ENCODE results near the gene SRSF7.

The SRSF7 gene

DNA sequence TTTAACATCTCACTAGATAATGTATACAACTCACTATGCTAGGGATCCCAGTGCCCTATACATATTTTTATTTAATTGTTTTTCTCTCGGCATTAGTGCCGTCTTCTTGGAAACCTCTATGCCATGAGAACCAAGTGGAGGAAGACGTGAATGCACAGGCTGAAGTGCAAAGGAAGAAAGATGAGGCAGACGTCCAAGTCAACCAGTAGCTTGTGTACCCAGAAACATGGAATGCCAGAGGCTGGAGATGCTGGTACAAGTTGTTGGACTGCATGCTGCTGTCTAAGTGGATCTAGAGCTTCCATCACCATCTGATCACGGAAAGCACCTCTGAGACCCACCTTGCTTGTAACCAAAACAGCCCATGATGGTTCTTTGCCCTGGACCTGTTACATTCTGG lies 14.4 kb upstream of the SRSF7 start:
- TF ChIP-seq, protein P1, sequence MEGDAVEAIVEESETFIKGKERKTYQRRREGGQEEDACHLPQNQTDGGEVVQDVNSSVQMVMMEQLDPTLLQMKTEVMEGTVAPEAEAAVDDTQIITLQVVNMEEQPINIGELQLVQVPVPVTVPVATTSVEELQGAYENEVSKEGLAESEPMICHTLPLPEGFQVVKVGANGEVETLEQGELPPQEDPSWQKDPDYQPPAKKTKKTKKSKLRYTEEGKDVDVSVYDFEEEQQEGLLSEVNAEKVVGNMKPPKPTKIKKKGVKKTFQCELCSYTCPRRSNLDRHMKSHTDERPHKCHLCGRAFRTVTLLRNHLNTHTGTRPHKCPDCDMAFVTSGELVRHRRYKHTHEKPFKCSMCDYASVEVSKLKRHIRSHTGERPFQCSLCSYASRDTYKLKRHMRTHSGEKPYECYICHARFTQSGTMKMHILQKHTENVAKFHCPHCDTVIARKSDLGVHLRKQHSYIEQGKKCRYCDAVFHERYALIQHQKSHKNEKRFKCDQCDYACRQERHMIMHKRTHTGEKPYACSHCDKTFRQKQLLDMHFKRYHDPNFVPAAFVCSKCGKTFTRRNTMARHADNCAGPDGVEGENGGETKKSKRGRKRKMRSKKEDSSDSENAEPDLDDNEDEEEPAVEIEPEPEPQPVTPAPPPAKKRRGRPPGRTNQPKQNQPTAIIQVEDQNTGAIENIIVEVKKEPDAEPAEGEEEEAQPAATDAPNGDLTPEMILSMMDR (IDR thresholded peaks at IDR 0.05), result no peak

DNA sequence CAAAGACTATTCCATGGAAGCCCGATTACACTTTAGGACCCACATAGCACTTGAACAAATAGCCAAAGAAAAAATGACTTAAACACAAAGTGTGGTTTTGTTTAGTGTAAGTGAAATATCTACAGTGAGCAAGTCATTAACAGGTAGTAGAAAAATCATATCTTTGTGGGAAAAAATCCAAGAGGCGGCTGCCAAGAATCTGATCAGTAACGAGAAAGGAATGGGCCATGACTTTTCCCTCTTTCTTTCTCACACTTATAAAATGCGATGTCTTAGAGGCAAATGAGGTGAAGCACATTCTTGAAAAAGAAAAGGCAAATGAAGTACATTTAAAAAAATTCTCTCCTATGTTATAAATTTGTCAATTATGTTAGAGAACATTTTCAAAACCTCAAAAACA lies 14.0 kb upstream of the SRSF7 start:
- TF ChIP-seq, protein P1 (IDR thresholded peaks at IDR 0.05), result no peak

DNA sequence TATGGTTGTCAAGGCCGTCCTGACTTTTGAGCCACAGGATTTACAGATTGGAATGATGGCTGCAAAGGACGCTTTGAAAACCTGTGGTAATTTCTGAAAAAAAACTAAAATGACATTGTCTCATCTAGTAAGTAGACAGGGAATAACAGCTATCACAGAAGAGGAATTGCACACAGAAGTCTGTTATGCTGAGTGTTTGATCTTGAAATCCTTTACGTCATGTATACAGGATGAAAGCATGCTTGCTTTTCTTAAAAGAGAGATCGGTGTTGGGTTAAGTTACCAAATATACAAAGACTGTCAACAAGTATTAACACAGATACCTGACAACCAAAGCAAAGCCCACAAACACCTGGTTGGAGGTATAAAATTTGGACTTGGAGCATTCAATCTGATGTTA lies 12.6 kb upstream of the SRSF7 start:
- TF ChIP-seq, protein P1 (IDR thresholded peaks at IDR 0.05), result no peak

DNA sequence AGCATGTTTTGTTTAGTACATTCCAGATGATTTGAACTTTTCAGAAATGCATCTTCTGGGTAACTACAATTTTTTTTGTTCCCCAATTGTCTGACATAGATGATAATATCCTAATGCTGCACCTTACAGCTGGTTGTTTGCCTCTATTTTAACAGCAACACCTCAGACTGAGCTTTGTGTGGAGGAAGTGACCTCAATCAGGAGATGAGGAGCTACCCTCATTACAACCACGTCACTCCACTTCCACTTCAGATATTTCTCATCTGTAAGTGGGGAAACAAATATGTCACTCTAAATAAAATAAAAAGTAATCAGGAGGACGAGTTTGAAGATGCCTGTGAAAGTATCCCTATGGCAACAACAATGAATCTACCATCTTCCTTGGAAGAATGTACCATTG lies 12.1 kb upstream of the SRSF7 start:
- TF ChIP-seq, protein P1 (IDR thresholded peaks at IDR 0.05), result no peak

DNA sequence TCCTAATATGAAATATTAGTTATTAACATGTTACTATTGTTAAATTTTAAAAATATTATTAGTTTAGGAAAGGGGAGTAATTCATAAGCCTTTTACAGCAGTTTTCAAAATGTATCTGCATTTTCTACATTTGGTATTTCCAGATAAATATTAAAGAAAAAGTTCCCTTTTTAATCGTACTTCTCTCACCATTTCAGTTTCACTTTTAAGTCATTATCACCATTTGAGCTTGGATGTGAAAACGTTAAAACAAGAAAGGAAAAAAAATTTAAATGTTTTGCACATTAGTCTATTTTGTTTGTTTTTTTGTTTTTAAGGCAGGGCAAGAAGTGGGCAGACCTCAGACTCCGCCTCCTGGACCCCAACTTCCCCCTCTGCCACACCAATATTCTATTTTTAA lies 3.3 kb upstream of the SRSF7 start:
- TF ChIP-seq, protein P1 (IDR thresholded peaks at IDR 0.05), result no peak

DNA sequence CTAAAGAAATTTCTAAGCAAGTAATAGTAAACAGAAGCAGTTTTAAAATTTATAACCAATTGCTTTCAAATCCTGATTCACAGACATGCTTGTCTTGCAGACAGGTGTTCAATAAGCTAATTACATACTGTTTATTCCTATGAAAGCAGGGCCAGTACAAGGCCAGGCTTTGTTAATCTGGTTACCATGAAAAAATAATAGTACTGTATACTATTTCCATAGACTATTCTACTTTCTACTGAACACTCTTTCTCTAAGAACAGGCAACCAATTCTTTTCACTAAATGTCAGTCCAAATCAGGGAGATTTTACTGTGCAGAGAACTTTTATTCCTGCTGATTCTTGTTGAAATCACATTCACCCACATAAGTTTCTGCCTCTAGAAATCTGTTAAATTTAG lies 2.9 kb upstream of the SRSF7 start:
- TF ChIP-seq, protein P1 (IDR thresholded peaks at IDR 0.05), result no peak

DNA sequence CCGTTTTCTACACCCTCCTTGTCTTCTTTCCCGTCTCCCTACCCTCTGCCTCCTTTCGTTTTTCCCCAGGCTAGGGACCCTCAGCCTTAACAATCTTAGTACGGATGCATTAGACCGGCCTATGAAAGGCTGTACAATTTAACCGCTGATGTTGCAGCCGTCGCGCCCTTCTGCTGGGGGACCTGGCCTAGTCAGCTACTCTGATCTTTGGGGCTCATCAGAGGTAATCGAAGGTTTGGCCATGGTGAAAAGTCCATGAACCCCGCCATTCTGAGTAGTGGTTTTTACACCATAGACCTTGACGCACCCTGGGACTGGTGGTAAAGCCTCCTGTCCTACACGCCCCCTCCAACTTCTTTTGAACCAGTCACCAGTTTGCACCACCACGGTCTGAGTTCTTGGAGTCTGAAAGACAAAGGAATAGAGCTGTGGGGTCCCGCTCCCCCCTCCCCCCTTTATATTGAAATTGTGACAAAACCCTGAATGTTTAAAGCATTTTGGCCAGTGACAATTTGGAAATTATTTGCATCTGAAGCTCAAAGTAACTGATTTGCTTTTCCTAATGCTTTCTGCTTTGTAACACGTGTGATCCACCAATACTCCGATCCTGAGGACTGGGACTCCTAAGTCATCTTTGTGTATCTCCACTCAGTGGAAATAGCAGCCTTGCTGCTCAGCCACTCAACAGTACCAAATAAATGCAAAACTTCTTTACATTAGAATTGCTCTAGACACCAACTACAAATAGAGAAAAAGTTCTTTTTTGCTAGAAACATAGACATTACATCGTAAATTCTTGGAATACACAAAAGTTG lies 642 bp upstream of the SRSF7 start:
- TF ChIP-seq, protein P1 (IDR thresholded peaks at IDR 0.05), result no peak
